Activated naive CD4-positive, alpha-beta T cell treated with anti-CD3 and anti-CD28 coated beads for 36 hours (primary cell): ENCODE measurements around the gene GTF2I. TPM values are rescaled to one million over a fixed set of nuclear protein-coding genes. Genes with fewer than 3 reads are reported as not detected.
"Not testable (repeated sequence)": the region's sequence is repeated elsewhere in the genome, so short reads cannot be mapped to it uniquely, and the experiment has no call there.

Source experiments
- CTCF ChIA-PET: fragments of 350-600 bp; sonication (Branson Sonifier 250); formaldehyde crosslinking; loops from one replicate; lab custom pipeline; 2021; ENCODE audit warnings: antibody characterized with exemption; lab: Charles Lee
- DNase-seq: peaks from one replicate; pipeline ENCODE4 v3.0.0-alpha.2; 2020
- H3K27ac Mint-ChIP-seq: one replicate; pipeline ENCODE4 v1.8.0; 2021; ENCODE audit warnings: mild to moderate bottlenecking, mixed read lengths
- H3K27me3 Mint-ChIP-seq: one replicate; pipeline ENCODE4 v1.8.0; 2021; ENCODE audit warnings: low read depth, mixed read lengths
- H3K36me3 Mint-ChIP-seq: one replicate; pipeline ENCODE4 v1.8.0; 2021; ENCODE audit warnings: low read depth, mixed read lengths
- H3K4me1 Mint-ChIP-seq: one replicate; pipeline ENCODE4 v1.8.0; 2021; ENCODE audit warnings: low read depth, mixed read lengths
- H3K4me3 Mint-ChIP-seq: one replicate; pipeline ENCODE4 v1.8.0; 2021; ENCODE audit warnings: mild to moderate bottlenecking, moderate library complexity, mixed read lengths
- H3K9me3 Mint-ChIP-seq: one replicate; pipeline ENCODE4 v1.8.0; 2021; ENCODE audit warnings: mixed read lengths
- intact Hi-C: fragments of 100-400 bp; cut with micrococcal nuclease; formaldehyde crosslinking; loops from one replicate; pipeline ENCODE4 v1.15.1; 2023
- total RNA-seq, 2 experiments: library from RNA; stranded (reverse); gene quantifications; one replicate each; pipeline ENCODE4 v1.2.3, GENCODE V29; 2021

The GTF2I gene
- total RNA-seq, 2 experiments from 2014 or later = 81.3 to 81.5 TPM

DNA sequence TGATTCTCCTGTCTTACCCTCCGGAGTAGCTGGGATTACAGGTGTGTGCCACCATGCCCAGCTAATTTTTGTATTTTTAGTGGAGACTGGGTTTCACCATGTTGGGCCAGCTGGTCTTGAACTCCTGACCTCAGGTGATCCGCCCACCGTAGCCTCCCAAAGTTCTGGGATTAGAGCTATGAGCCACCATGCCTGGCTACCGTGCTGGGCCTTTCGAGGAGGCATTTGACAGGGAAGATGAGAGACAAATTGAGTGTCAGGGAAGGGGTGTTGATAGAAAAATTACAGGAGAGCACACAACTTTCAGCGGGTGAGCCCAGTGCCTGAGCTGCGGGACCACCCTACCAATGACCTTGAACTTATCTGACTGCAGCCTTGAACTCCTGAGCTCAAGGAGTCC is 112.5 kb downstream of the GTF2I start:
- CTCF ChIA-PET, H3K36me3 Mint-ChIP-seq, H3K4me3 Mint-ChIP-seq, H3K27me3 Mint-ChIP-seq, H3K4me1 Mint-ChIP-seq, DNase-seq, H3K9me3 Mint-ChIP-seq, H3K27ac Mint-ChIP-seq, intact Hi-C loops: not testable (repeated sequence)

DNA sequence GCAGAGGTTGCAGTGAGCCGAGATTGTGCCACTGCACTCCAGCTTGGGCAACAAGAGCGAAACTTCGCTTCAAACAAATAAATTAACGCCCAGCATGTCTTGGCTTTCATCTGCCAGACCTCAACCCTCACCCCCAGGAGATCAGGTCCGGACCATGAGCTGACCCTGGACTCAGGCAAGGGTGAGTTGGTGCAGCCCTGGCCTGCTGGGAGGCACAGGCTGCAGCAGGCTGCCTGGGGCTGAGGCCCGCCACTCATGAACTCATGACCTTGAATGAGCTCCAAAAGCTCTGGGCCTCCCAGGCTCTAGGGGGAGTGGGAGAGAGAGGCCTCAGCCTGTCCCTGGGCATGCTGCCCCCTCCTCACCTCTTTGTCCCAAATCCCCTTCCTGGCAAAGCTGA is 114.6 kb downstream of the GTF2I start:
- CTCF ChIA-PET, H3K36me3 Mint-ChIP-seq, intact Hi-C loops, H3K27ac Mint-ChIP-seq, H3K4me1 Mint-ChIP-seq, H3K27me3 Mint-ChIP-seq, H3K9me3 Mint-ChIP-seq, H3K4me3 Mint-ChIP-seq, DNase-seq: not testable (repeated sequence)

DNA sequence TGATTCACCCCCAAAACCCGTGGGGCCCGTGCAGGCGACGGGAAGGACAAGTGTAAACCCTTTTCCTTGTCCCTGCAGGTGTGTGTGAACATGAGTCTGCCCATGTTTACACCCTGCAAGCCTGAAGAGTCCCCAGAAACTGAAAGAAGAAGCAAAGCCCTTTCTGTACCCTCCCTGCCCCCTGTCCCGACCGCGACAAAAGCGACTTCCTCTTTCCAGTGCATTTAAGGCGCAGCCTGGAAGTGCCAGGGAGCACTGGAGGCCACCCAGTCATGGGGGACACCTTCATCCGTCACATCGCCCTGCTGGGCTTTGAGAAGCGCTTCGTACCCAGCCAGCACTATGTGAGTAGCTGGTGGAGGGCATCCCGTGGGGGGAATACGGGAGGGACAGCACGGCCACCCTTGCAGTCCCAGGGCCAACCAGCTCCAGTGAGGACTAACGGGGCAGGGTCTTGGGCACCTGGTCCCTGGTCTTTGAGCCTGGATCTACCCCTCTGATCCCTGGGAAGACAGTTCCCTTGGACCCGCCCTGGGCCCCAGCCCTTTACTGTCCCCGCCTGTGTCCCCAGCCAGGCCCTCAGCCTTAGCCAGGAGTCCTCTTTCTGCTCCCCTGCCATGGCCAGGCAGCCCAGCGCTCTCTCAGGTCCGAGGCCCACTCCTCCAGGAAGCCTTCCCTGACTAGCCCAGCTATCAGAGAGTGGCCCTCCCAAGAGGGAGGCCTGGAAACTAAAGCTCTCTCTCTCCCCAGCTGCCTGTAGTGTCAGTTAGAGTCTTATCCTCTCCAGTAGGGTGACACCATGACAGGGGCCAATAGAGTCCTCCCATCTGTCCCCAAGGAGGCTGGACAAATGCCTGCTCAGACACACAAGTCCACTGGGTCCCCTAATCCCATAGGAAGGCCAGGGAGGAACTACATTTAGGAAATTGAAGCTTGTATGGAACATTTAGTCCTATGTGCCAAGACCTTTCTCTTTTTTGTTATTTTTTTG is 116.5 kb downstream of the GTF2I start, which contains the start of gene NCF1:
Gene NCF1 (plus strand): TSS at position 252 of the 991 bp plus-strand sequence. CDS start 21 bp downstream, at position 273.
- CTCF ChIA-PET, H3K4me3 Mint-ChIP-seq, H3K36me3 Mint-ChIP-seq, intact Hi-C loops, H3K27me3 Mint-ChIP-seq, DNase-seq, H3K4me1 Mint-ChIP-seq, H3K9me3 Mint-ChIP-seq, H3K27ac Mint-ChIP-seq: not testable (repeated sequence)

DNA sequence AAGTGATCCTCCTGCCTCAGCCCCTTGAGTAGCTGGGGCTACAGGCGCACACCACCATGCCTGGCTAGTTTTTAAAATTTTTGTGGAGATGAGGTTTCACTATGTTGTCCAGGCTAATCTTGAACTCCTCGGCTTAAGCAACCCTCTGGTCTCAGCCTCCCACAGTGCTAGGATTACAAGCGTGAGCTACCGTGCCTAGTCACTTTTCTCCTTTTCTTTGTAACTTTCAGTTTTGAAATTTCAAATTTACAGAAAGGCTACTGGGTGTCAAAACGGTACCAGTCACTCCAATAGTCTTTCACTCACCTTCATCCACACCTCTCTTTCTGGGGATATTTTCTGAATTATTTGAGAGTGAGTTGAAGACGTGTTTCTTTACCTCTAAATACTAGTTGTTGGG is 117.6 kb downstream of the GTF2I start:
- DNase-seq, H3K36me3 Mint-ChIP-seq, CTCF ChIA-PET, intact Hi-C loops, H3K9me3 Mint-ChIP-seq, H3K27me3 Mint-ChIP-seq, H3K4me3 Mint-ChIP-seq, H3K27ac Mint-ChIP-seq, H3K4me1 Mint-ChIP-seq: not testable (repeated sequence)

- H3K9me3 Mint-ChIP-seq, H3K27me3 Mint-ChIP-seq, H3K4me3 Mint-ChIP-seq, H3K36me3 Mint-ChIP-seq, H3K27ac Mint-ChIP-seq, intact Hi-C loops, H3K4me1 Mint-ChIP-seq, DNase-seq, CTCF ChIA-PET: not testable (repeated sequence)
Observed at GRCh38 chr7:74779053-74779452, 121.5 kb downstream of the GTF2I start.

GRCh38 chr7:74781746-74782145 is 124.2 kb downstream of the GTF2I start:
- H3K27me3 Mint-ChIP-seq, H3K36me3 Mint-ChIP-seq, H3K9me3 Mint-ChIP-seq, intact Hi-C loops, H3K27ac Mint-ChIP-seq, CTCF ChIA-PET, H3K4me3 Mint-ChIP-seq, H3K4me1 Mint-ChIP-seq, DNase-seq: not testable (repeated sequence)

GRCh38 chr7:74783595-74783994 is 126.1 kb downstream of the GTF2I start:
- H3K27ac Mint-ChIP-seq, H3K36me3 Mint-ChIP-seq, H3K4me1 Mint-ChIP-seq, CTCF ChIA-PET, intact Hi-C loops, H3K9me3 Mint-ChIP-seq, H3K27me3 Mint-ChIP-seq, DNase-seq, H3K4me3 Mint-ChIP-seq: not testable (repeated sequence)

DNA sequence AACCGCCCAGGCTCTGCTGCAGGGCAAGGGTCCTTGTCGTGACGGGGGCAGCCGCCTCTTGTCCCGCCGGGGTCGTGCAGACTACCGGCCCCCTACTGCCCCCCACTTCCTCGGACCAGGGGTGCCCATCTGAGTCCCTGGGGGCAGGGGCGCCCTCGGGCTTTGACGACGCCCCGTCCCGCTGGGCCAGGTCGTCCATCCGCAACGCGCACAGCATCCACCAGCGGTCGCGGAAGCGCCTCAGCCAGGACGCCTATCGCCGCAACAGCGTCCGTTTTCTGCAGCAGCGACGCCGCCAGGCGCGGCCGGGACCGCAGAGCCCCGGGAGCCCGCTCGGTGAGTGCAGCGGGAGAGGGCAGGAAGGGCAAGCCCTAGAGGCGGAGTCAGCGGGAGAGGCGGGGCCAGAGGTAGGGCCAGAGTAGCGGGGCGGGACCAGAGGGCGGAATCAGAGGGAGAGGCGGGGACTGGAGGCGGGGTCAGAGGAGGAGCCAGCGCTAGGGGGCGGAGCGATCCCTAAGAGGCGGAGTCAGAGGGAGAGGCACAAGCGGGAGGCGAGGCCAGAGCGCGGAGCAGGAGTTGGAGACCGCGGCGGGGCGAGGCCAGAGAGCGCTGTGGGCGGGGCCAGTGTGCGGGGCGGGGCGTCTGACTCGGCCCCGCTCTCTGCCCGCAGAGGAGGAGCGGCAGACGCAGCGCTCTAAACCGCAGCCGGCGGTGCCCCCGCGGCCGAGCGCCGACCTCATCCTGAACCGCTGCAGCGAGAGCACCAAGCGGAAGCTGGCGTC is 131.0 kb downstream of the GTF2I start:
- H3K27me3 Mint-ChIP-seq, H3K4me3 Mint-ChIP-seq, CTCF ChIA-PET, H3K4me1 Mint-ChIP-seq, intact Hi-C loops, H3K27ac Mint-ChIP-seq, H3K36me3 Mint-ChIP-seq, H3K9me3 Mint-ChIP-seq: not testable (repeated sequence)
- peak; percentile 98 for DNase-seq

GRCh38 chr7:74789200-74789736 is 131.8 kb downstream of the GTF2I start:
- H3K9me3 Mint-ChIP-seq, H3K27ac Mint-ChIP-seq, DNase-seq, H3K4me1 Mint-ChIP-seq, intact Hi-C loops, H3K36me3 Mint-ChIP-seq, H3K27me3 Mint-ChIP-seq, H3K4me3 Mint-ChIP-seq, CTCF ChIA-PET: not testable (repeated sequence)

GRCh38 chr7:74797848-74798622 is 140.5 kb downstream of the GTF2I start:
- DNase-seq, H3K27me3 Mint-ChIP-seq, intact Hi-C loops, H3K4me1 Mint-ChIP-seq, H3K27ac Mint-ChIP-seq, H3K4me3 Mint-ChIP-seq, CTCF ChIA-PET, H3K36me3 Mint-ChIP-seq, H3K9me3 Mint-ChIP-seq: not testable (repeated sequence)

- H3K36me3 Mint-ChIP-seq, H3K4me1 Mint-ChIP-seq, H3K27ac Mint-ChIP-seq, CTCF ChIA-PET, H3K4me3 Mint-ChIP-seq, H3K9me3 Mint-ChIP-seq, H3K27me3 Mint-ChIP-seq, intact Hi-C loops: not testable (repeated sequence)
- DNase-seq = peak; percentile 18
Observed at GRCh38 chr7:74798644-74799043, 141.1 kb downstream of the GTF2I start.
